ENCODE results near the gene RAD51B.

GRCh38 chr14:68747393-68747792 is 927.8 kb downstream of the RAD51B start:
- TF ChIP-seq CTCF (IDR thresholded peaks at IDR 0.05): no peak
- TF ChIP-seq POLR2A (IDR thresholded peaks at IDR 0.05): no peak
- TF ChIP-seq POLR2AphosphoS5 (IDR thresholded peaks at IDR 0.05; ENCODE audit: insufficient read depth in 1 of 2, low read depth in 1 of 2): no peak

Data from vagina (tissue), 2 donors.